GM12874 (cell line): Measurements from ENCODE around the gene CARMIL1.

Experiments
- CTCF ChIP-seq: IDR thresholded peaks from 2 replicates; pipeline ENCODE4 v1.5.1; 2011; ENCODE audit warnings: low read depth, mild to moderate bottlenecking, control low read depth, low read length, moderate library complexity; ENCODE audit not compliant: insufficient read depth

The CARMIL1 gene

GRCh38 chr6:25556516-25556915 is 277.3 kb downstream of the CARMIL1 start:
- TF ChIP-seq CTCF: peak; percentile 79

DNA sequence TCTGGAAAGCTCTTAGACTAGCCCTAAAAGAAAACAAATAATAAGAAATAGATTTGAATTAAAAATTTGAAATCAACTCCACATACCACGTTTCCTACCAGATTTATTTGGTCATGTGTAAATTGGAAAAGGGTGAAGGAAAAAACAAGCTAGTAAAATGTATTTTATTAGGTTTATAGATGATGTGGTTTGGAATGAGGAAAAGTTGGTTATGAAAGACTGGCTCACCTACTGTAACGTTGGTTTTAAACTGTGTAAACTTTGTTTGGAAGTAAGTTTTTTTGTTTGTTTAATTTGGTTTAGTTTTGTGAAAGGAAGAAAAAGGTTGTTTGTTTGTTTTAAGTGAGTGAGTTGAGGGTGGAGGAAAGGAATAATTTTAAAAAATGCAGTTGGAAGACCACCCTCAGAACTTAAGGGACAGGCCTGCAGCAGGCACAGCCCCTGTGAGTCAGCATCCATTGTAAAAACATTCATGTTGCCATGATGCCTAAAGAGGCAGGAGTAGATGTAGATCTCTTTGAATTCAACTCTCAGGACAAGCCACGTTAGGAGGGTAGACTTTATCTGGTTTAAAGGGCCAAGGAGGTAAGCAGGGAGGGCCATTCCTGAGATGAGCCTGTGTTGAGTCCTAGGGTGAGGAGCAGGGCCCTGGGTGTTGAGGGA is 279.1 kb downstream of the CARMIL1 start:
- no peak for TF ChIP-seq CTCF

- TF ChIP-seq CTCF: no peak
Observed at GRCh38 chr6:25560865-25561264, 281.7 kb downstream of the CARMIL1 start.

- no peak for TF ChIP-seq CTCF
Observed at GRCh38 chr6:25564943-25565342, 285.8 kb downstream of the CARMIL1 start.

- TF ChIP-seq CTCF: no peak
Observed at GRCh38 chr6:25570578-25570977, 291.4 kb downstream of the CARMIL1 start.

DNA sequence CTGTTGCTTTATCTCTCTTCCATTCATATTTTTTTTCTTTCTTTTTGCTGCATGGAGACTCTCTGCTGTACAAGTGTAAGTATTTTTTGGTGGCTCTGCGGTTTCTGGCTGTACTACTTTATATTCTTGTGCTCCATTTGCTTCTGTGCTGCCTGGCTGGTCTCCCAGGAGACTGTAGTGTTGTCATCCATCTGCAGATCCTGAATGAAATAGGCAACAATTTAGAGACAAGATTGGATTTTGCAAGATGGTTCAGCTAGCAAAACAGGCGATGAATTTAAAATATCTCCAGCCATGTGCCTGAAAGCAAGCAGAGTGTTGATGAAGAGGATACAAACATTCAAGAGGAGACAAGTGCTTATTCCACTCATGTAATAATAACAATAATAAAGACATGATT is 297.7 kb downstream of the CARMIL1 start:
- TF ChIP-seq CTCF: no peak

DNA sequence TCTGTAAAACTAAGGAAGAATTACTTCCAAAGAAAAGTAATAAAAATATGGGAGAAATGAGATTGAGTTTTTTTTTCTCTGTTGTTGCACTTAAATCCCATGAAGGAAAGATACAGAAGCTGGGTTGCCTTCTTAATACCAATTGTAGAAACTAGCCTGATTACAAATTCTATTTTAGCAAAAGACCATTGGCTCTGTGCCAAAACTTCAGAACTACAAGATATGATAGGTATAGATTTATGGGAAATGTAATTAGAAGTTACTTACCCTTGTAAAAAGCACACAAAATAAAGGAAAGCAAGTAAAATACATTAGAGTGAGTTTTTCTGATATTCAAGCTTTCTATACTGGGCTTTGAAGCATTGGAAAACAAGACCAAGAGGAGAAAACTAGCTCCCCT is 299.4 kb downstream of the CARMIL1 start:
- TF ChIP-seq CTCF: no peak
